Astrocyte (in vitro differentiated cells and primary cell): ENCODE results near the gene CLDN6.

Experiments used
- EZH2 ChIP-seq: IDR thresholded peaks from 2 replicates; pipeline ENCODE4 v1.6.1; 2012; ENCODE audit warnings: mild to moderate bottlenecking, low read length, inconsistent platforms; ENCODE audit not compliant: insufficient read depth
- TF ChIP-seq, protein P1 (sequence below): IDR thresholded peaks from 2 replicates; pipeline ENCODE4 v1.5.1; 2011; ENCODE audit warnings: low read depth, mild to moderate bottlenecking, inconsistent platforms, low read length, moderate library complexity; ENCODE audit not compliant: insufficient read depth

DNA sequence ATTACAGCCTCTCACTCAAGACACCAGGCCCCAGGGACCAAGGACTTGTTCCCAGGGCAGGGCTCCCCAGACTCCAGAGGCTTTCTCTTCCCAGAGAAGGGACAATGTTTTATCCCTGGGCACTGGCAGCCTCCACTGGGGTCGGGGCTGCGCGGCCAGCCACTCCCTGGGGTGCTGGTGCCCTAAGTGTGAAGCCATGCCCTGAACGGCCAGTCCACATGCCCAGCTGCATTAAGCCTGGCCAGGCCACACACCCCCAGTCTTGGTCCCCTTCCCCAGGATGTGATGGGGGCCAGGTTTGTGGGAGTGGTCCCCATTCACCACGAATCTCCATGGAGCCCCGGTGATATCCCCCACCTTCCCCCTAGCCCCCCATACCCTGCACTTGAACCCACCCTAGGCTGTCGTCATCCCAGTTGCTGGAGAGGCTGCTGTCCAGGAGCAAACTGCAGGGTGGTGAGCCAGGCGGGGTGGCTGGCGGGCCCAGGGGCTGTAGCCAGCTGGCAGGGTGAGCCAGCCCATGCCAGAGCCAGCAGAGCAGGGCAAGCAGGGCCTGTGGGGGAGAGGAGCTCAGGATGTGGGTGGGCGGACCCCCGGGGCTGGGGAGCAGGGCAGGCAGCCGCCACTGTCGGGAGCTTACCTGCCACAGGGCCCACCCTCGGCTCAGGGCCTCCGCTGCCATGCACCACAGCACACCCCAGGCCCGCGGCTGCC is 44.2 kb downstream of the CLDN6 start:
- TF ChIP-seq, protein P1, sequence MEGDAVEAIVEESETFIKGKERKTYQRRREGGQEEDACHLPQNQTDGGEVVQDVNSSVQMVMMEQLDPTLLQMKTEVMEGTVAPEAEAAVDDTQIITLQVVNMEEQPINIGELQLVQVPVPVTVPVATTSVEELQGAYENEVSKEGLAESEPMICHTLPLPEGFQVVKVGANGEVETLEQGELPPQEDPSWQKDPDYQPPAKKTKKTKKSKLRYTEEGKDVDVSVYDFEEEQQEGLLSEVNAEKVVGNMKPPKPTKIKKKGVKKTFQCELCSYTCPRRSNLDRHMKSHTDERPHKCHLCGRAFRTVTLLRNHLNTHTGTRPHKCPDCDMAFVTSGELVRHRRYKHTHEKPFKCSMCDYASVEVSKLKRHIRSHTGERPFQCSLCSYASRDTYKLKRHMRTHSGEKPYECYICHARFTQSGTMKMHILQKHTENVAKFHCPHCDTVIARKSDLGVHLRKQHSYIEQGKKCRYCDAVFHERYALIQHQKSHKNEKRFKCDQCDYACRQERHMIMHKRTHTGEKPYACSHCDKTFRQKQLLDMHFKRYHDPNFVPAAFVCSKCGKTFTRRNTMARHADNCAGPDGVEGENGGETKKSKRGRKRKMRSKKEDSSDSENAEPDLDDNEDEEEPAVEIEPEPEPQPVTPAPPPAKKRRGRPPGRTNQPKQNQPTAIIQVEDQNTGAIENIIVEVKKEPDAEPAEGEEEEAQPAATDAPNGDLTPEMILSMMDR, result no peak
- no peak for TF ChIP-seq EZH2
